ENCODE data around the gene SHB. TPM values are rescaled to one million over a fixed set of nuclear protein-coding genes. Genes with fewer than 3 reads are reported as not detected.
"Not testable (repeated sequence)": the region's sequence is repeated elsewhere in the genome, so short reads cannot be mapped to it uniquely, and the experiment has no call there.

The SHB gene
- polyA plus RNA-seq, 1 donor (not counting 4 experiments of a cell fraction or from before 2014, with no cell fraction given): 10.9 TPM

DNA sequence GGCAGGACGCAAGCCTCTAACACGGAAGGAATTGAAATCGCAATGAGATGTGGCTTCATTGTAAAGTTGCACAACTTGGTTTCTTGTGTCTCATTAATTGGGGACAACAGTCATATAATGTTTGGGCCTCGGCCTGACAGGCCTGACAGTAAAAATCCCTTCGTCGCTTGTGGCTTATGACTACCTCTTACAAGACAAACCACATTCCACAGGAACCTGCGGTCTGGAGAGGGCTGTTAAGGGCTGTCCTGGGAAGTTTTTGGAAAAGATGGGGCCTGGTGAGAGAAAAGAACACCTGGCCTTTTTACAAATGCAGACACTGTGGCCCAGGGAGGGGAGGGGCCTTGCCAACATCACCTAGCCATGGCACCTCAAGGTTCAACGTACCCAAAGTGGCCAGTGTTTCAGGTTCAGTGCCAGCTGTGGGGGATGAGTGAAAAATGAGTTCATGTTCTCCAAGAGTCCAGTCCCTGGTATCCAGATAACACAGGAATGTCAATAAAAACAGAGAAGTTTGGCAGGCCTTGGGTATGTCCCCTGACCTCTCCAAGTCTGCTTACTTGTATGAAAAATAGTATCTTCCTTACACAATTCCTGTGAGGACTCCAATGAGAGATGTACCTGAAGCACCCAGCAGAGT lies 22.2 kb downstream of the SHB start:
- TF ChIP-seq, protein P1, sequence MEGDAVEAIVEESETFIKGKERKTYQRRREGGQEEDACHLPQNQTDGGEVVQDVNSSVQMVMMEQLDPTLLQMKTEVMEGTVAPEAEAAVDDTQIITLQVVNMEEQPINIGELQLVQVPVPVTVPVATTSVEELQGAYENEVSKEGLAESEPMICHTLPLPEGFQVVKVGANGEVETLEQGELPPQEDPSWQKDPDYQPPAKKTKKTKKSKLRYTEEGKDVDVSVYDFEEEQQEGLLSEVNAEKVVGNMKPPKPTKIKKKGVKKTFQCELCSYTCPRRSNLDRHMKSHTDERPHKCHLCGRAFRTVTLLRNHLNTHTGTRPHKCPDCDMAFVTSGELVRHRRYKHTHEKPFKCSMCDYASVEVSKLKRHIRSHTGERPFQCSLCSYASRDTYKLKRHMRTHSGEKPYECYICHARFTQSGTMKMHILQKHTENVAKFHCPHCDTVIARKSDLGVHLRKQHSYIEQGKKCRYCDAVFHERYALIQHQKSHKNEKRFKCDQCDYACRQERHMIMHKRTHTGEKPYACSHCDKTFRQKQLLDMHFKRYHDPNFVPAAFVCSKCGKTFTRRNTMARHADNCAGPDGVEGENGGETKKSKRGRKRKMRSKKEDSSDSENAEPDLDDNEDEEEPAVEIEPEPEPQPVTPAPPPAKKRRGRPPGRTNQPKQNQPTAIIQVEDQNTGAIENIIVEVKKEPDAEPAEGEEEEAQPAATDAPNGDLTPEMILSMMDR (optimal IDR thresholded peaks at IDR 0.05 in 1 of 3, IDR thresholded peaks at IDR 0.05 in 1 of 3, conservative IDR thresholded peaks at IDR 0.05 in 1 of 3; ENCODE audit: extremely low read depth in 1 of 3, insufficient read depth in 2 of 3, low read length in 3 of 3): no peak
- TF ChIP-seq EZH2 (IDR thresholded peaks at IDR 0.05; ENCODE audit: low read length): no peak
- H3K9me1 ChIP-seq (ENCODE audit: control insufficient read depth, extremely low read depth, insufficient read depth, low read length): peaks cover 3% of the 10 kb centered on the region
- dilution Hi-C loops (cut with MboI; ENCODE audit: extremely low pct_ligation_motif_present, low sequenced_read_pairs): no loop called here
- H3K4me3 ChIP-seq (ENCODE audit: control insufficient read depth in 2 of 3, extremely low read depth in 1 of 3, insufficient read depth in 2 of 3, low read depth in 1 of 3, low read length in 3 of 3): peak overlapping the region in 2 of 3 experiments; percentile 33 to 55
- peak overlapping the region; percentile 42 for H3K9ac ChIP-seq (ENCODE audit: control insufficient read depth, extremely low read depth, insufficient read depth, low read length)
- peaks cover 63% of the 10 kb centered on the region for H3K79me2 ChIP-seq (ENCODE audit: control insufficient read depth, insufficient read depth, low read length)
- H2AFZ ChIP-seq (ENCODE audit: control insufficient read depth, low read length): no peak overlapping the region
- H3K36me3 ChIP-seq (ENCODE audit: control insufficient read depth in 2 of 2, extremely low read depth in 1 of 2, insufficient read depth in 2 of 2, low read length in 2 of 2): peaks cover 0 to under 1% of the 10 kb centered on the region in 2 experiments
- no peaks in the 10 kb centered on the region for H3K9me3 ChIP-seq (ENCODE audit: control insufficient read depth, low read depth, low read length)
- H3K4me2 ChIP-seq (ENCODE audit: control insufficient read depth, extremely low read depth, insufficient read depth, low read depth, low read length): peak overlapping the region; percentile 84
- no peaks in the 10 kb centered on the region for H3K27me3 ChIP-seq (ENCODE audit: control insufficient read depth, extremely low read depth, insufficient read depth, low read length)
- DNase-seq (ENCODE audit: low read depth, low spot score) (peak; percentile 79), FAIRE-seq (peak; percentile 71)
- peak overlapping the region; percentile 58 for H3K27ac ChIP-seq (ENCODE audit: control insufficient read depth, insufficient read depth, low read length)
- H4K20me1 ChIP-seq (ENCODE audit: control insufficient read depth, extremely low read depth, insufficient read depth, low read length): no peaks in the 10 kb centered on the region
- peaks cover 70% of the 10 kb centered on the region for H3K4me1 ChIP-seq (ENCODE audit: control insufficient read depth, extremely low read depth, insufficient read depth, low read length)

DNA sequence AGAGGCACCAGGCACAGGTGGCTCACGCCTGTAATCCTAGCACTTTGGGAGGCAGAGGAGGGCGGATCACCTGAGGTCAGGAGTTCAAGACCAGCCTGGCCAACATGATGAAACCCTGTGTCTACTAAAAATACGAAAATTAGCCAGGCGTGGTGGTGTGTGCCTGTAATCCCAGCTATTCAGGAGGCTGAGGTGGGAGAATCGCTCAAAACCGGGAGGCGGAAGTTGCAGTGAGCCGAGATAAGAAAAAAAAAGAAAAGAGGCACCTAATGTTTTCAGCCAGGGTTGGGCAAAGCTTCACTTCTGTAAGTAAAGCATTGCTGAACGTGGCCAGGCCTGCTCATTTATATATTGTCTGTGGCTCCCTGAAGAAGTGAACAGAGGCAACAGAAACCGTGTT lies 23.1 kb downstream of the SHB start:
- Histone ChIP-seq H3K27ac (ENCODE audit: control insufficient read depth, insufficient read depth, low read length) (peak overlapping the region; percentile 58), H3K4me1 (ENCODE audit: control insufficient read depth, extremely low read depth, insufficient read depth, low read length) (peaks cover 78% of the 10 kb centered on the region), H3K9ac (ENCODE audit: control insufficient read depth, extremely low read depth, insufficient read depth, low read length) (peak overlapping the region; percentile 42), H3K4me2 (ENCODE audit: control insufficient read depth, extremely low read depth, insufficient read depth, low read depth, low read length) (peak overlapping the region; percentile 84), H3K79me2 (ENCODE audit: control insufficient read depth, insufficient read depth, low read length) (peaks cover 66% of the 10 kb centered on the region)
- H3K36me3 ChIP-seq (ENCODE audit: control insufficient read depth in 2 of 2, extremely low read depth in 1 of 2, insufficient read depth in 2 of 2, low read length in 2 of 2); H4K20me1 ChIP-seq (ENCODE audit: control insufficient read depth, extremely low read depth, insufficient read depth, low read length); dilution Hi-C loops (cut with MboI; ENCODE audit: extremely low pct_ligation_motif_present, low sequenced_read_pairs); DNase-seq (ENCODE audit: low read depth, low spot score); H3K27me3 ChIP-seq (ENCODE audit: control insufficient read depth, extremely low read depth, insufficient read depth, low read length); H3K4me3 ChIP-seq (ENCODE audit: control insufficient read depth in 2 of 3, extremely low read depth in 1 of 3, insufficient read depth in 2 of 3, low read depth in 1 of 3, low read length in 3 of 3); H3K9me3 ChIP-seq (ENCODE audit: control insufficient read depth, low read depth, low read length); H2AFZ ChIP-seq (ENCODE audit: control insufficient read depth, low read length); FAIRE-seq; H3K9me1 ChIP-seq (ENCODE audit: control insufficient read depth, extremely low read depth, insufficient read depth, low read length): not testable (repeated sequence)

- Histone ChIP-seq H3K9ac (ENCODE audit: control insufficient read depth, extremely low read depth, insufficient read depth, low read length) (no peak overlapping the region), H4K20me1 (ENCODE audit: control insufficient read depth, extremely low read depth, insufficient read depth, low read length) (no peaks in the 10 kb centered on the region), H3K4me1 (ENCODE audit: control insufficient read depth, extremely low read depth, insufficient read depth, low read length) (peaks cover 90% of the 10 kb centered on the region), H3K36me3 (ENCODE audit: control insufficient read depth in 2 of 2, extremely low read depth in 1 of 2, insufficient read depth in 2 of 2, low read length in 2 of 2) (no peaks in the 10 kb centered on the region), H3K27me3 (ENCODE audit: control insufficient read depth, extremely low read depth, insufficient read depth, low read length) (no peaks in the 10 kb centered on the region), H3K9me3 (ENCODE audit: control insufficient read depth, low read depth, low read length) (no peaks in the 10 kb centered on the region), H3K79me2 (ENCODE audit: control insufficient read depth, insufficient read depth, low read length) (peaks cover 67% of the 10 kb centered on the region), H3K4me3 (ENCODE audit: control insufficient read depth in 2 of 3, extremely low read depth in 1 of 3, insufficient read depth in 2 of 3, low read depth in 1 of 3, low read length in 3 of 3) (no peak overlapping the region), H3K4me2 (ENCODE audit: control insufficient read depth, extremely low read depth, insufficient read depth, low read depth, low read length) (peak overlapping the region; percentile 60), H3K27ac (ENCODE audit: control insufficient read depth, insufficient read depth, low read length) (no peak overlapping the region), H3K9me1 (ENCODE audit: control insufficient read depth, extremely low read depth, insufficient read depth, low read length) (peaks cover 6% of the 10 kb centered on the region), H2AFZ (ENCODE audit: control insufficient read depth, low read length) (no peak overlapping the region)
- TF ChIP-seq, protein P1 (optimal IDR thresholded peaks at IDR 0.05 in 1 of 3, IDR thresholded peaks at IDR 0.05 in 1 of 3, conservative IDR thresholded peaks at IDR 0.05 in 1 of 3; ENCODE audit: extremely low read depth in 1 of 3, insufficient read depth in 2 of 3, low read length in 3 of 3): no peak
- TF ChIP-seq EZH2 (IDR thresholded peaks at IDR 0.05; ENCODE audit: low read length): no peak
- dilution Hi-C loops (cut with MboI; ENCODE audit: extremely low pct_ligation_motif_present, low sequenced_read_pairs): no loop called here
- FAIRE-seq (no peak), DNase-seq (ENCODE audit: low read depth, low spot score) (no peak)
Measured at GRCh38 chr9:38044706-38045105, 24.3 kb downstream of the SHB start.
